ENCODE results near the gene WWOX. TPM values are rescaled to one million over a fixed set of nuclear protein-coding genes. Genes with fewer than 3 reads are reported as not detected.

Gene WWOX
- total RNA-seq, 1 donor from 2014 or later, result 7.3 TPM

DNA sequence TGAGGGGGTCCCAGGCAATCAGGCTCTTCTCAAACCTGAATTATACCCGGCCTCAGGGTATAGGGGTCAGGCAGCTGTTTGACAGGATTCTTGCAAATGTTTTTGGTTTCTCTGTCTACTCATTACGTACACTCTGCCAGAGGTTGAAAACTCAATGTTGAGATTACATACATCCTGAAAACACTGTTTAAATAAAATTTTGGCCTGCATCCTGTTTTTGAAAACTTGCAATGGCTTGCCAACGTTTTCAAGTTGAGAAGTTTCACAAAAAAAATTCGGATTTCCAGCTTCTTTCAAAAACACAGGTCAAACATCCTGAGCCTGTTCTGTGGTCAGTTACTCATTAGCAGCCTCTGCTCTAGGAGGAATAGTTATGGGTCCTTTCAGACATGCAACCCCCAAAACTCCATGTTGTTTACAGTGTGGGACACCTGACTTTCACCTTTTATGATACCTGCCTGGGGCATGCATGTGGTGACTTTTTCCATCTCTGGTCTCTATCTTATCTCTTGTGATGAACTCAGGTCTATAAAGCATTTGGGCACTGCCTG, 577.8 kb downstream of the WWOX start:
- H3K36me3 Mint-ChIP-seq (ENCODE audit: low read depth, unreplicated experiment), result no peaks in the 10 kb centered on the region
- Histone ChIP-seq H3K27ac (ENCODE audit: low read depth, low read length) (no peak overlapping the region), H3K36me3 (ENCODE audit: insufficient read depth, low read length) (no peaks in the 10 kb centered on the region), H3K4me3 (ENCODE audit: insufficient read depth, low read depth, low read length) (no peak overlapping the region), H3K9me3 (ENCODE audit: insufficient read depth, low read depth, low read length) (no peaks in the 10 kb centered on the region), H3K4me2 (ENCODE audit: low read length) (no peak overlapping the region), H3K9ac (ENCODE audit: low read length) (no peak overlapping the region), H3K27me3 (ENCODE audit: insufficient read depth, low read length) (no peaks in the 10 kb centered on the region), H4K20me1 (ENCODE audit: insufficient read depth, low read length) (no peaks in the 10 kb centered on the region), H3K4me1 (ENCODE audit: insufficient read depth, low read length) (no peaks in the 10 kb centered on the region), H2AFZ (ENCODE audit: low read depth, low read length) (no peak overlapping the region), H3K79me2 (ENCODE audit: insufficient read depth, low read length) (no peaks in the 10 kb centered on the region)
- no peak for TF ChIP-seq EZH2 (IDR thresholded peaks at IDR 0.05; ENCODE audit: insufficient read depth, low read length)
- TF ChIP-seq, protein P1, sequence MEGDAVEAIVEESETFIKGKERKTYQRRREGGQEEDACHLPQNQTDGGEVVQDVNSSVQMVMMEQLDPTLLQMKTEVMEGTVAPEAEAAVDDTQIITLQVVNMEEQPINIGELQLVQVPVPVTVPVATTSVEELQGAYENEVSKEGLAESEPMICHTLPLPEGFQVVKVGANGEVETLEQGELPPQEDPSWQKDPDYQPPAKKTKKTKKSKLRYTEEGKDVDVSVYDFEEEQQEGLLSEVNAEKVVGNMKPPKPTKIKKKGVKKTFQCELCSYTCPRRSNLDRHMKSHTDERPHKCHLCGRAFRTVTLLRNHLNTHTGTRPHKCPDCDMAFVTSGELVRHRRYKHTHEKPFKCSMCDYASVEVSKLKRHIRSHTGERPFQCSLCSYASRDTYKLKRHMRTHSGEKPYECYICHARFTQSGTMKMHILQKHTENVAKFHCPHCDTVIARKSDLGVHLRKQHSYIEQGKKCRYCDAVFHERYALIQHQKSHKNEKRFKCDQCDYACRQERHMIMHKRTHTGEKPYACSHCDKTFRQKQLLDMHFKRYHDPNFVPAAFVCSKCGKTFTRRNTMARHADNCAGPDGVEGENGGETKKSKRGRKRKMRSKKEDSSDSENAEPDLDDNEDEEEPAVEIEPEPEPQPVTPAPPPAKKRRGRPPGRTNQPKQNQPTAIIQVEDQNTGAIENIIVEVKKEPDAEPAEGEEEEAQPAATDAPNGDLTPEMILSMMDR (IDR thresholded peaks at IDR 0.05; ENCODE audit: insufficient read depth, low read depth, low read length), result no peak
- no peaks in the 10 kb centered on the region for H3K9me3 Mint-ChIP-seq (ENCODE audit: unreplicated experiment)
- FAIRE-seq, result no peak
- DNase-seq (ENCODE audit: low read depth), result no peak
- no peak overlapping the region for H3K4me3 Mint-ChIP-seq (ENCODE audit: unreplicated experiment)
- H3K27ac Mint-ChIP-seq (ENCODE audit: unreplicated experiment), result no peak overlapping the region
- peaks cover 4% of the 10 kb centered on the region for H3K27me3 Mint-ChIP-seq (ENCODE audit: low read depth, unreplicated experiment)
- H3K4me1 Mint-ChIP-seq (ENCODE audit: low read depth, unreplicated experiment), result no peaks in the 10 kb centered on the region

DNA sequence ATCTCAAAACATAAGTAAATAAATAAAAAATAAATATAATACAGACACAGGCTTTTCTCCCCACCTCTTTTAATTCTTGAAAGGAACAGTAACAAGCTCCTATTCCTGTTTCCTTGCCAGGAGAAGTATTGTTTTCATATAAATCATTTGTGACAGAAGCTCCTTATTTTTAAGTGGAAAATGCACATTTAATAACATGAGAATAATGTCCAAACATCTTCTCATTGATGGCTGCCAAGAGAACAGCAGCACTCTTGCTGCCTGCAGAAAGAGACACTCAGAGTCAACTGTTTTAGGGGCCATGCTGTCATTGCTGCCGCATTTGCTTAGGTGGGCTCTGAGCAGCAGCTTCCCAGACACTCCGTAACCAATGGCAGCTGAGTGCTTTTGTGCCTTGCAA, 580.1 kb downstream of the WWOX start:
- no peak for FAIRE-seq
- no peak for DNase-seq (ENCODE audit: low read depth)
- Histone ChIP-seq H3K9ac (ENCODE audit: low read length) (no peak overlapping the region), H3K27me3 (ENCODE audit: insufficient read depth, low read length) (no peaks in the 10 kb centered on the region), H3K79me2 (ENCODE audit: insufficient read depth, low read length) (no peaks in the 10 kb centered on the region), H2AFZ (ENCODE audit: low read depth, low read length) (no peak overlapping the region), H3K36me3 (ENCODE audit: insufficient read depth, low read length) (no peaks in the 10 kb centered on the region), H3K4me3 (ENCODE audit: insufficient read depth, low read depth, low read length) (no peak overlapping the region), H4K20me1 (ENCODE audit: insufficient read depth, low read length) (no peaks in the 10 kb centered on the region), H3K27ac (ENCODE audit: low read depth, low read length) (no peak overlapping the region), H3K4me1 (ENCODE audit: insufficient read depth, low read length) (peaks cover 9% of the 10 kb centered on the region), H3K9me3 (ENCODE audit: insufficient read depth, low read depth, low read length) (no peaks in the 10 kb centered on the region), H3K4me2 (ENCODE audit: low read length) (no peak overlapping the region)
- Mint-ChIP-seq H3K4me3 (ENCODE audit: unreplicated experiment) (no peak overlapping the region), H3K4me1 (ENCODE audit: low read depth, unreplicated experiment) (peaks cover 2% of the 10 kb centered on the region), H3K36me3 (ENCODE audit: low read depth, unreplicated experiment) (no peaks in the 10 kb centered on the region), H3K27ac (ENCODE audit: unreplicated experiment) (no peak overlapping the region), H3K9me3 (ENCODE audit: unreplicated experiment) (no peaks in the 10 kb centered on the region), H3K27me3 (ENCODE audit: low read depth, unreplicated experiment) (no peaks in the 10 kb centered on the region)
- no peak for TF ChIP-seq EZH2 (IDR thresholded peaks at IDR 0.05; ENCODE audit: insufficient read depth, low read length)
- TF ChIP-seq, protein P1 (IDR thresholded peaks at IDR 0.05; ENCODE audit: insufficient read depth, low read depth, low read length), result no peak

- H3K79me2 ChIP-seq (ENCODE audit: insufficient read depth, low read length), result no peaks in the 10 kb centered on the region
- H3K4me3 Mint-ChIP-seq (ENCODE audit: unreplicated experiment), result no peak overlapping the region
- H3K36me3 Mint-ChIP-seq (ENCODE audit: low read depth, unreplicated experiment), result no peaks in the 10 kb centered on the region
- no peaks in the 10 kb centered on the region for H3K27me3 Mint-ChIP-seq (ENCODE audit: low read depth, unreplicated experiment)
- peaks cover 2% of the 10 kb centered on the region for H3K4me1 Mint-ChIP-seq (ENCODE audit: low read depth, unreplicated experiment)
- no peak overlapping the region for H3K4me2 ChIP-seq (ENCODE audit: low read length)
- DNase-seq (ENCODE audit: low read depth), result no peak
- TF ChIP-seq, protein P1 (IDR thresholded peaks at IDR 0.05; ENCODE audit: insufficient read depth, low read depth, low read length), result no peak
- no peak for TF ChIP-seq EZH2 (IDR thresholded peaks at IDR 0.05; ENCODE audit: insufficient read depth, low read length)
- no peaks in the 10 kb centered on the region for H3K9me3 Mint-ChIP-seq (ENCODE audit: unreplicated experiment)
- H3K9ac ChIP-seq (ENCODE audit: low read length), result no peak overlapping the region
- H3K27me3 ChIP-seq (ENCODE audit: insufficient read depth, low read length), result no peaks in the 10 kb centered on the region
- no peaks in the 10 kb centered on the region for H4K20me1 ChIP-seq (ENCODE audit: insufficient read depth, low read length)
- H3K4me1 ChIP-seq (ENCODE audit: insufficient read depth, low read length), result peaks cover 13% of the 10 kb centered on the region
- FAIRE-seq, result no peak
- H3K9me3 ChIP-seq (ENCODE audit: insufficient read depth, low read depth, low read length), result no peaks in the 10 kb centered on the region
- no peak overlapping the region for H3K27ac Mint-ChIP-seq (ENCODE audit: unreplicated experiment)
- H3K4me3 ChIP-seq (ENCODE audit: insufficient read depth, low read depth, low read length), result no peak overlapping the region
- no peaks in the 10 kb centered on the region for H3K36me3 ChIP-seq (ENCODE audit: insufficient read depth, low read length)
- no peak overlapping the region for H2AFZ ChIP-seq (ENCODE audit: low read depth, low read length)
- H3K27ac ChIP-seq (ENCODE audit: low read depth, low read length), result no peak overlapping the region
These were observed 582.3 kb downstream of the WWOX start for GRCh38 chr16:78681743-78682142.
